ENCODE data around the gene SRRM1. TPM values are rescaled to one million over a fixed set of nuclear protein-coding genes. Genes with fewer than 3 reads are reported as not detected.

Gene SRRM1
- total RNA-seq, 1 experiment from 2014 or later = 6.1 TPM

Other genes starting within 250 kb of the SRRM1 start
- 7.7 and 9.3 TPM in 2 replicates for gene STPG1, start 229.5 kb upstream of the SRRM1 start, total RNA-seq (2014; rRNA removed; shearing (Covaris generic); ENCODE audit: low replicate concordance)
- 10.4 and 11.8 TPM in 2 replicates for gene NIPAL3, start 227.5 kb upstream of the SRRM1 start, total RNA-seq (2014; rRNA removed; shearing (Covaris generic); ENCODE audit: low replicate concordance)
- 4.0 and 13.7 TPM in 2 replicates for gene RCAN3, start 140.5 kb upstream of the SRRM1 start, total RNA-seq (2014; rRNA removed; shearing (Covaris generic); ENCODE audit: low replicate concordance)
- not detected in 2 replicates for gene NCMAP, start 87.2 kb upstream of the SRRM1 start, total RNA-seq (2014; rRNA removed; shearing (Covaris generic); ENCODE audit: low replicate concordance)
- 27.3 and 29.5 TPM in 2 replicates for gene CLIC4, start 102.1 kb downstream of the SRRM1 start, total RNA-seq (2014; rRNA removed; shearing (Covaris generic); ENCODE audit: low replicate concordance)